ENCODE data around the gene RAD51B. TPM values are rescaled to one million over a fixed set of nuclear protein-coding genes. Genes with fewer than 3 reads are reported as not detected.
A peak's percentile ranks its signal among the peaks of the same experiment; 100 is the strongest.

Gene RAD51B
- total and polyA plus RNA-seq, 2 of the 13 experiments (the other 11 are each of a cell fraction or from before 2014, with no cell fraction given) = 7.0 to 9.5 TPM

DNA sequence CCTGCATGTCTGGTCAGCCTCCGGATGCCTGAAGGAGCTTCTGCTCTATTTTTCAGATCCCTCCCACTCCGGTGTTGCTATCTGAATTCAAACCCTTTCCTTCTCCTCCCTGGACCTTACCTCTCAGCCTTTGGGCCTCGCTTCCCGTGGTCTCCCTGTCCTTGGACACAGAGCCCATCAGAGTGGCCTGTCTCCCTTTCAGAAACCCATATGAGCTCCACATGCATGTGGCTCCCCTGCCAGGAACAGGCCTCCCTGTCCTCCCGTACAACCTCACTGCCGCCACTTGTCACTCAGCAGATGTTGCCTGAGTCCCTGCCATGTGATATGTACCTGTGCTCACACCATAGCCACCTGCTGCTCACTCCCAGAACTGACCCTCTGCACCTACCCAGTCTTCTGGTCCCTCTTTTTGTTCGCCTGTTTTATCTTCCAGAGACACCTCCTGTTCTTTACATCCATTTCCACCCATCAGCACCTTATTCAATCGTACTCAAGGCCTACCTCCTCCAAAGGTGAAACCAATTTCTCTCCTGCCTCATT, 790.7 kb downstream of the RAD51B start (continued):
- TF ChIP-seq, protein P1, sequence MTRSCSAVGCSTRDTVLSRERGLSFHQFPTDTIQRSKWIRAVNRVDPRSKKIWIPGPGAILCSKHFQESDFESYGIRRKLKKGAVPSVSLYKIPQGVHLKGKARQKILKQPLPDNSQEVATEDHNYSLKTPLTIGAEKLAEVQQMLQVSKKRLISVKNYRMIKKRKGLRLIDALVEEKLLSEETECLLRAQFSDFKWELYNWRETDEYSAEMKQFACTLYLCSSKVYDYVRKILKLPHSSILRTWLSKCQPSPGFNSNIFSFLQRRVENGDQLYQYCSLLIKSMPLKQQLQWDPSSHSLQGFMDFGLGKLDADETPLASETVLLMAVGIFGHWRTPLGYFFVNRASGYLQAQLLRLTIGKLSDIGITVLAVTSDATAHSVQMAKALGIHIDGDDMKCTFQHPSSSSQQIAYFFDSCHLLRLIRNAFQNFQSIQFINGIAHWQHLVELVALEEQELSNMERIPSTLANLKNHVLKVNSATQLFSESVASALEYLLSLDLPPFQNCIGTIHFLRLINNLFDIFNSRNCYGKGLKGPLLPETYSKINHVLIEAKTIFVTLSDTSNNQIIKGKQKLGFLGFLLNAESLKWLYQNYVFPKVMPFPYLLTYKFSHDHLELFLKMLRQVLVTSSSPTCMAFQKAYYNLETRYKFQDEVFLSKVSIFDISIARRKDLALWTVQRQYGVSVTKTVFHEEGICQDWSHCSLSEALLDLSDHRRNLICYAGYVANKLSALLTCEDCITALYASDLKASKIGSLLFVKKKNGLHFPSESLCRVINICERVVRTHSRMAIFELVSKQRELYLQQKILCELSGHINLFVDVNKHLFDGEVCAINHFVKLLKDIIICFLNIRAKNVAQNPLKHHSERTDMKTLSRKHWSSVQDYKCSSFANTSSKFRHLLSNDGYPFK (CRISPR knock-in tag; IDR thresholded peaks at IDR 0.05; ENCODE audit: borderline replicate concordance) = no peak
- TF ChIP-seq RBM39 (IDR thresholded peaks at IDR 0.05; ENCODE audit: low read depth, low read length, poor library complexity, severe bottlenecking) (no peak), ATF7 (IDR thresholded peaks at IDR 0.05) (no peak), ATF7 (CRISPR knock-in tag; IDR thresholded peaks at IDR 0.05) (no peak), PHB2 (IDR thresholded peaks at IDR 0.05; ENCODE audit: partially characterized antibody) (no peak), CENPT (CRISPR knock-in tag; IDR thresholded peaks at IDR 0.05; ENCODE audit: low read depth) (no peak), ZNF207 (IDR thresholded peaks at IDR 0.05; ENCODE audit: borderline replicate concordance) (no peak), ZNF670 (CRISPR knock-in tag; IDR thresholded peaks at IDR 0.05; ENCODE audit: borderline replicate concordance) (no peak), MZF1 (CRISPR knock-in tag; IDR thresholded peaks at IDR 0.05; ENCODE audit: borderline replicate concordance) (no peak), PITX1 (CRISPR knock-in tag; IDR thresholded peaks at IDR 0.05) (no peak), MLLT10 (CRISPR knock-in tag; IDR thresholded peaks at IDR 0.05) (no peak), FOXA3 (CRISPR knock-in tag; IDR thresholded peaks at IDR 0.05) (no peak), ZNF782 (CRISPR knock-in tag; IDR thresholded peaks at IDR 0.05; ENCODE audit: borderline replicate concordance) (no peak), ARID2 (CRISPR knock-in tag; IDR thresholded peaks at IDR 0.05; ENCODE audit: borderline replicate concordance) (no peak), HOXA3 (CRISPR knock-in tag; IDR thresholded peaks at IDR 0.05) (no peak), ZNF441 (CRISPR knock-in tag; IDR thresholded peaks at IDR 0.05; ENCODE audit: borderline replicate concordance) (no peak), MEF2D (CRISPR knock-in tag; IDR thresholded peaks at IDR 0.05) (no peak), SMC3 (IDR thresholded peaks at IDR 0.05; ENCODE audit: low read length) (peak; percentile 86), ZNF34 (CRISPR knock-in tag; IDR thresholded peaks at IDR 0.05; ENCODE audit: borderline replicate concordance) (no peak)
- TF ChIP-seq, protein P2, sequence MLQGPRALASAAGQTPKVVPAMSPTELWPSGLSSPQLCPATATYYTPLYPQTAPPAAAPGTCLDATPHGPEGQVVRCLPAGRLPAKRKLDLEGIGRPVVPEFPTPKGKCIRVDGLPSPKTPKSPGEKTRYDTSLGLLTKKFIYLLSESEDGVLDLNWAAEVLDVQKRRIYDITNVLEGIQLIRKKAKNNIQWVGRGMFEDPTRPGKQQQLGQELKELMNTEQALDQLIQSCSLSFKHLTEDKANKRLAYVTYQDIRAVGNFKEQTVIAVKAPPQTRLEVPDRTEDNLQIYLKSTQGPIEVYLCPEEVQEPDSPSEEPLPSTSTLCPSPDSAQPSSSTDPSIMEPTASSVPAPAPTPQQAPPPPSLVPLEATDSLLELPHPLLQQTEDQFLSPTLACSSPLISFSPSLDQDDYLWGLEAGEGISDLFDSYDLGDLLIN (CRISPR knock-in tag; IDR thresholded peaks at IDR 0.05; ENCODE audit: borderline replicate concordance) = no peak
- TF ChIP-seq, protein P3, sequence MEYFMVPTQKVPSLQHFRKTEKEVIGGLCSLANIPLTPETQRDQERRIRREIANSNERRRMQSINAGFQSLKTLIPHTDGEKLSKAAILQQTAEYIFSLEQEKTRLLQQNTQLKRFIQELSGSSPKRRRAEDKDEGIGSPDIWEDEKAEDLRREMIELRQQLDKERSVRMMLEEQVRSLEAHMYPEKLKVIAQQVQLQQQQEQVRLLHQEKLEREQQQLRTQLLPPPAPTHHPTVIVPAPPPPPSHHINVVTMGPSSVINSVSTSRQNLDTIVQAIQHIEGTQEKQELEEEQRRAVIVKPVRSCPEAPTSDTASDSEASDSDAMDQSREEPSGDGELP (IDR thresholded peaks at IDR 0.05; ENCODE audit: borderline replicate concordance, low read depth) = no peak
- TF ChIP-seq, protein P4, sequence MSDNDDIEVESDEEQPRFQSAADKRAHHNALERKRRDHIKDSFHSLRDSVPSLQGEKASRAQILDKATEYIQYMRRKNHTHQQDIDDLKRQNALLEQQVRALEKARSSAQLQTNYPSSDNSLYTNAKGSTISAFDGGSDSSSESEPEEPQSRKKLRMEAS (IDR thresholded peaks at IDR 0.05) = peak; percentile 53
- TF ChIP-seq, protein P5, sequence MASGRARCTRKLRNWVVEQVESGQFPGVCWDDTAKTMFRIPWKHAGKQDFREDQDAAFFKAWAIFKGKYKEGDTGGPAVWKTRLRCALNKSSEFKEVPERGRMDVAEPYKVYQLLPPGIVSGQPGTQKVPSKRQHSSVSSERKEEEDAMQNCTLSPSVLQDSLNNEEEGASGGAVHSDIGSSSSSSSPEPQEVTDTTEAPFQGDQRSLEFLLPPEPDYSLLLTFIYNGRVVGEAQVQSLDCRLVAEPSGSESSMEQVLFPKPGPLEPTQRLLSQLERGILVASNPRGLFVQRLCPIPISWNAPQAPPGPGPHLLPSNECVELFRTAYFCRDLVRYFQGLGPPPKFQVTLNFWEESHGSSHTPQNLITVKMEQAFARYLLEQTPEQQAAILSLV (CRISPR knock-in tag; IDR thresholded peaks at IDR 0.05; ENCODE audit: borderline replicate concordance) = no peak

Data from HepG2 (cell line).